SK-N-SH treated with all-trans-retinoic acid at 6 μM for 48 hours (cell line): ENCODE results near the gene CRHR1.

ENCODE experiments used
- ATAC-seq: fragments of 200-7000 bp; cut with Tn5 transposase; 3 replicates; pipeline ENCODE4 v1.9.1; 2020; ENCODE audit warnings: mild to moderate bottlenecking, moderate library complexity
- BACH2 ChIP-seq: fragments of 250-450 bp; sonication (Bioruptor Pico); IDR thresholded peaks from 2 replicates; pipeline ENCODE4 v1.9.0; 2021; ENCODE audit warnings: mild to moderate bottlenecking, borderline replicate concordance
- CSDC2 ChIP-seq: fragments of 250-450 bp; sonication (Bioruptor Pico); IDR thresholded peaks from 2 replicates; pipeline ENCODE4 v1.5.0; 2020; ENCODE audit warnings: mild to moderate bottlenecking, moderate library complexity
- CSRNP3 ChIP-seq: fragments of 250-450 bp; sonication (Bioruptor Pico); IDR thresholded peaks from 2 replicates; pipeline ENCODE4 v1.5.1; 2021; ENCODE audit warnings: mild to moderate bottlenecking, moderate library complexity
- ESRRG ChIP-seq: fragments of 250-450 bp; sonication (Bioruptor Pico); IDR thresholded peaks from 2 replicates; pipeline ENCODE4 v1.6.1; 2021; ENCODE audit warnings: mild to moderate bottlenecking
- GLIS3 ChIP-seq: fragments of 250-450 bp; sonication (Bioruptor Pico); IDR thresholded peaks from 2 replicates; pipeline ENCODE4 v1.5.0; 2020; ENCODE audit warnings: mild to moderate bottlenecking, moderate library complexity
- OSR1 ChIP-seq: fragments of 250-450 bp; sonication (Bioruptor Pico); IDR thresholded peaks from 2 replicates; pipeline ENCODE4 v1.8.0; 2022; ENCODE audit warnings: moderate library complexity, mild to moderate bottlenecking, inconsistent platforms
- PATZ1 ChIP-seq: fragments of 250-450 bp; sonication (Bioruptor Pico); IDR thresholded peaks from 2 replicates; pipeline ENCODE4 v1.8.0; 2020; ENCODE audit warnings: mild to moderate bottlenecking, moderate library complexity, borderline replicate concordance
- PPARA ChIP-seq: fragments of 250-450 bp; sonication (Bioruptor Pico); IDR thresholded peaks from 2 replicates; pipeline ENCODE4 v1.5.0; 2020; ENCODE audit warnings: mild to moderate bottlenecking, borderline replicate concordance
- RARB ChIP-seq: fragments of 250-450 bp; sonication (Bioruptor Pico); IDR thresholded peaks from 2 replicates; pipeline ENCODE4 v1.8.0; 2021; ENCODE audit warnings: mild to moderate bottlenecking, moderate library complexity
- SNAI2 ChIP-seq: fragments of 250-450 bp; sonication (Bioruptor Pico); IDR thresholded peaks from 2 replicates; pipeline ENCODE4 v1.5.0; 2020; ENCODE audit warnings: mild to moderate bottlenecking, moderate library complexity
- TCF4 ChIP-seq: fragments of 250-450 bp; sonication (Bioruptor Pico); IDR thresholded peaks from 2 replicates; pipeline ENCODE4 v1.8.0; 2021; ENCODE audit warnings: mild to moderate bottlenecking, moderate library complexity, borderline replicate concordance
- TOX ChIP-seq: fragments of 250-450 bp; sonication (Bioruptor Pico); IDR thresholded peaks from 2 replicates; pipeline ENCODE4 v1.8.0; 2021; ENCODE audit warnings: mild to moderate bottlenecking, moderate library complexity, borderline replicate concordance
- TSHZ2 ChIP-seq: fragments of 250-450 bp; sonication (Bioruptor Pico); IDR thresholded peaks from 2 replicates; pipeline ENCODE4 v1.5.0; 2020; ENCODE audit warnings: mild to moderate bottlenecking, moderate library complexity
- ZC3H10 ChIP-seq: fragments of 250-450 bp; sonication (Bioruptor Pico); IDR thresholded peaks from 2 replicates; pipeline ENCODE4 v1.5.1; 2021; ENCODE audit warnings: mild to moderate bottlenecking, moderate library complexity
- ZFP3 ChIP-seq: fragments of 250-450 bp; sonication (Bioruptor Pico); IDR thresholded peaks from 2 replicates; pipeline ENCODE4 v1.5.0; 2020; ENCODE audit warnings: mild to moderate bottlenecking, moderate library complexity
- ZNF565 ChIP-seq: fragments of 450-650 bp; formaldehyde crosslinking; conservative IDR thresholded peaks from 2 replicates; pipeline ENCODE4 v1.5.0; 2020; ENCODE audit warnings: low read depth, mild to moderate bottlenecking, moderate library complexity
- ZNF70 ChIP-seq: fragments of 450-650 bp; formaldehyde crosslinking; IDR thresholded peaks from 2 replicates; pipeline ENCODE4 v1.5.0; 2020; ENCODE audit warnings: mild to moderate bottlenecking, moderate library complexity
- TF ChIP-seq, protein P1 (sequence below): fragments of 250-450 bp; sonication (Bioruptor Pico); IDR thresholded peaks from 2 replicates; pipeline ENCODE4 v1.5.1; 2020; ENCODE audit warnings: low read depth, mild to moderate bottlenecking, moderate library complexity

Gene CRHR1

GRCh38 chr17:45764479-45764878 is 19.6 kb upstream of the CRHR1 start:
- no peak for ATAC-seq
- TF ChIP-seq TCF4 (CRISPR knock-in tag) (no peak), GLIS3 (CRISPR knock-in tag) (no peak), RARB (CRISPR knock-in tag) (no peak), ZFP3 (peak; percentile 94)
- TF ChIP-seq, protein P1, sequence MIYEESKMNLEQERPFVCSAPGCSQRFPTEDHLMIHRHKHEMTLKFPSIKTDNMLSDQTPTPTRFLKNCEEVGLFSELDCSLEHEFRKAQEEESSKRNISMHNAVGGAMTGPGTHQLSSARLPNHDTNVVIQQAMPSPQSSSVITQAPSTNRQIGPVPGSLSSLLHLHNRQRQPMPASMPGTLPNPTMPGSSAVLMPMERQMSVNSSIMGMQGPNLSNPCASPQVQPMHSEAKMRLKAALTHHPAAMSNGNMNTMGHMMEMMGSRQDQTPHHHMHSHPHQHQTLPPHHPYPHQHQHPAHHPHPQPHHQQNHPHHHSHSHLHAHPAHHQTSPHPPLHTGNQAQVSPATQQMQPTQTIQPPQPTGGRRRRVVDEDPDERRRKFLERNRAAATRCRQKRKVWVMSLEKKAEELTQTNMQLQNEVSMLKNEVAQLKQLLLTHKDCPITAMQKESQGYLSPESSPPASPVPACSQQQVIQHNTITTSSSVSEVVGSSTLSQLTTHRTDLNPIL (CRISPR knock-in tag), result no peak

DNA sequence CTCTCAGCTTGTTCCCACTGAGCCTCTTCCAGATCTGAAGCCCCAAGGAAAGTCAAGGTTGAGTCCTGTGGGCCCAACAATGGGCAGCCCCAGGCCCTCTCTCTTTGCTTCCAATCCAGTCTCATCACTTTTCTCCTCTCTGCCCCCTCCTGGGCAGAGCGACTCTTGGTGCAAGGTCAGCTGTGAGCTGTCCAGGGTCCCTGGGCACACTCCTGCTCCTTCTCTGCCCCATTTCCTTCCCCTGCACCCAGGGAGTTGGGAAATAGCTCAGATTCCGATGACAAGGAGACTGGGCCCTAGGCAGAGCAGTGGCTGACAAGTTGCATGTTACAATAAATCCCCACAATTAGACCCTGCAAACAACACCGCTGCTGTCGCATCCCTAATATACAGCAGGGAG is 16.1 kb upstream of the CRHR1 start:
- TF ChIP-seq ZNF565 (CRISPR knock-in tag) (no peak), ZC3H10 (CRISPR knock-in tag) (no peak), BACH2 (CRISPR knock-in tag) (no peak), SNAI2 (CRISPR knock-in tag) (no peak), PPARA (CRISPR knock-in tag) (no peak), ESRRG (CRISPR knock-in tag) (no peak), CSDC2 (CRISPR knock-in tag) (no peak), OSR1 (no peak), TOX (no peak), CSRNP3 (CRISPR knock-in tag) (no peak), TSHZ2 (CRISPR knock-in tag) (no peak), TCF4 (CRISPR knock-in tag) (no peak)
- TF ChIP-seq, protein P1 (CRISPR knock-in tag), result no peak
- ATAC-seq, result peak; percentile 62

GRCh38 chr17:45770632-45771270 is 13.4 kb upstream of the CRHR1 start:
- ATAC-seq, result no peak
- TF ChIP-seq GLIS3 (CRISPR knock-in tag) (no peak), TCF4 (CRISPR knock-in tag) (no peak), CSRNP3 (CRISPR knock-in tag) (no peak), ZNF70 (no peak), OSR1 (no peak), CSDC2 (CRISPR knock-in tag) (no peak), PATZ1 (no peak), ESRRG (CRISPR knock-in tag) (no peak)
